Endothelial cell (in vitro differentiated cells): ENCODE results near the gene RTP3. TPM values are rescaled to one million over a fixed set of nuclear protein-coding genes. Genes with fewer than 3 reads are reported as not detected.
"Not testable (repeated sequence)": the region's sequence is repeated elsewhere in the genome, so short reads cannot be mapped to it uniquely, and the experiment has no call there.

ENCODE experiments used
- DNase-seq: peaks from one replicate; pipeline ENCODE4 v3.0.0; 2021; ENCODE audit warnings: low spot score
- H3K27ac Mint-ChIP-seq: one replicate; pipeline ENCODE4 v1.8.0; 2021; ENCODE audit warnings: mixed read lengths, inconsistent platforms; ENCODE audit not compliant: unreplicated experiment
- H3K27me3 Mint-ChIP-seq: one replicate; pipeline ENCODE4 v1.8.0; 2021; ENCODE audit warnings: mild to moderate bottlenecking, moderate library complexity, mixed read lengths, inconsistent platforms; ENCODE audit not compliant: unreplicated experiment
- H3K36me3 Mint-ChIP-seq: one replicate; pipeline ENCODE4 v1.8.0; 2021; ENCODE audit warnings: mild to moderate bottlenecking, low read depth, mixed read lengths, inconsistent platforms; ENCODE audit not compliant: unreplicated experiment
- H3K4me1 Mint-ChIP-seq: one replicate; pipeline ENCODE4 v1.8.0; 2021; ENCODE audit warnings: mild to moderate bottlenecking, mixed read lengths, inconsistent platforms; ENCODE audit not compliant: unreplicated experiment
- H3K4me3 Mint-ChIP-seq: one replicate; pipeline ENCODE4 v1.8.0; 2021; ENCODE audit warnings: mild to moderate bottlenecking, mixed read lengths, inconsistent platforms; ENCODE audit not compliant: unreplicated experiment
- H3K9me3 Mint-ChIP-seq: one replicate; pipeline ENCODE4 v1.8.0; 2021; ENCODE audit warnings: mixed read lengths, inconsistent platforms; ENCODE audit not compliant: unreplicated experiment
- CTCF ChIP-seq: fragments of 200-600 bp; sonication (generic); IDR thresholded peaks from one replicate; pipeline ENCODE4 v1.5.0; 2021; ENCODE audit warnings: antibody characterized with exemption; ENCODE audit not compliant: unreplicated experiment
- total RNA-seq: library from RNA; stranded (reverse); fragmentation: NEBNext Ultra II Directional; extraction: Animal tissue kit (Norgen Biotek cat#: 25700); gene quantifications from one replicate; pipeline ENCODE4 v1.2.1, GENCODE V29; 2021; ENCODE audit not compliant: unreplicated experiment

RTP3 gene
- total RNA-seq, 1 donor from 2014 or later = not detected

DNA sequence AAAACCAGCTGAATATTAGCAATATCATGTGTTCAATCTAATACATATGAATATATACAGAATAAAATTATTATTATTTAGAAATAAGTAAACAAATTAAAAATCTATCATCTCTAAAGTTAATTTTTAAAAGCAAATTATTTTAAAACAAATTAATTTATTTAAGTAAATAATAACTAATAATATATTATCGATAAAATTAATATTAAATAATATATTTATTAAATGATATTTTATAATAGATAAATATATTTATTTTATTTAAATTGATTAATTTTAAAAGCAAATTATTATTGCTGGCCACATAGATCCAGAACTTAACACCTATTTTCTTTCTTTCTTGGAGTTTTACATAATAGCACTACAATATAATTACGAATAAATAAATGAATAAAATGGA, 22.2 kb downstream of the RTP3 start:
- Mint-ChIP-seq H3K4me3 (no peak overlapping the region), H3K27ac (no peak overlapping the region)

DNA sequence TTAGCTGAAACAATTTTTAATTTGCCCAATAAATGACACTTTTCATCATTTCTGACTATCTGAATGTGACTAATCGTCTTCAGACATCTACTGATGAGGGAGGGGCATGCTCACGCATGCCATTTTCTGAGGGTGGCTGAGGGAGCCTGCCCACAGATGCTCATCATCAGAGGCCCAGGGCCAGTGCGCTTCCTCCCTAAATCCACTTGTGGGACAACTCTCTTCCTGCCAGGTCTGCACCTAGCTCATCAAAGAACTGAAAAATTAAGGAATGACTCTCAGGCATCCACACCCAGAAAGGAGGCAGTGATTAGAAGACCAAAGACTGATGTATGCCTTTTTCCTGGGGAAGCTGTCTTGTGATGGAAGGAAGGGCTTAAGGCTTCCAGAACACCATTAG, 22.8 kb downstream of the RTP3 start:
- TF ChIP-seq CTCF = no peak
- no peak overlapping the region for H3K4me3 Mint-ChIP-seq
- no peaks in the 10 kb centered on the region for H3K36me3 Mint-ChIP-seq
- H3K4me1 Mint-ChIP-seq = no peaks in the 10 kb centered on the region
- no peaks in the 10 kb centered on the region for H3K9me3 Mint-ChIP-seq
- DNase-seq = no peak
- no peak overlapping the region for H3K27ac Mint-ChIP-seq
- peaks cover 1% of the 10 kb centered on the region for H3K27me3 Mint-ChIP-seq

More for the DNA sequence above, 22.2 kb downstream of the RTP3 start:
- Mint-ChIP-seq H3K27me3 (peaks cover 1% of the 10 kb centered on the region), H3K36me3 (no peaks in the 10 kb centered on the region), H3K9me3 (no peaks in the 10 kb centered on the region), H3K4me1 (no peaks in the 10 kb centered on the region)
- DNase-seq = no peak
- TF ChIP-seq CTCF = no peak

- Mint-ChIP-seq H3K27me3 (peaks cover 1% of the 10 kb centered on the region), H3K9me3 (no peaks in the 10 kb centered on the region), H3K27ac (no peak overlapping the region), H3K4me3 (no peak overlapping the region), H3K4me1 (no peaks in the 10 kb centered on the region), H3K36me3 (no peaks in the 10 kb centered on the region)
- TF ChIP-seq CTCF = no peak
- no peak for DNase-seq
Measured at GRCh38 chr3:46521096-46521495, 23.3 kb downstream of the RTP3 start.

DNA sequence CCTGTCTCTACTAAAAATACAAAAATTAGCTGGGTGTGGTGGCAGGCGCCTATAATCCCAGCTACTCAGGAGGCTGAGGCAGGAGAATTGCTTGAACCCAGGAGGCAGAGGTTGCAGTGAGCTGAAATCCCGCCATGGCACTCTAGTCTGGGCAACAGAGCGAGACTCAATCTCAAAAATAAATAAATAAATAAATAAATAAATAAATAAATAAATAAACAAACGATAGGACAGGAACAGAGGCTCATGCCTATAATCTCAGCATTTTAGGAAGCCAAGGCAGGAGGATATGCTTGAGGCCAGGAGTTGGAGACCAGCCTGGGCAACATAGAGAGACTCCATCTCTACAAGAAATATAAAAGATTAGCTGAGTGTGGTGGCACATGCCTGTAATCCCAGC, 24.4 kb downstream of the RTP3 start:
- H3K4me1 Mint-ChIP-seq, H3K9me3 Mint-ChIP-seq, DNase-seq, H3K4me3 Mint-ChIP-seq, H3K27ac Mint-ChIP-seq, H3K27me3 Mint-ChIP-seq, H3K36me3 Mint-ChIP-seq: not testable (repeated sequence)

DNA sequence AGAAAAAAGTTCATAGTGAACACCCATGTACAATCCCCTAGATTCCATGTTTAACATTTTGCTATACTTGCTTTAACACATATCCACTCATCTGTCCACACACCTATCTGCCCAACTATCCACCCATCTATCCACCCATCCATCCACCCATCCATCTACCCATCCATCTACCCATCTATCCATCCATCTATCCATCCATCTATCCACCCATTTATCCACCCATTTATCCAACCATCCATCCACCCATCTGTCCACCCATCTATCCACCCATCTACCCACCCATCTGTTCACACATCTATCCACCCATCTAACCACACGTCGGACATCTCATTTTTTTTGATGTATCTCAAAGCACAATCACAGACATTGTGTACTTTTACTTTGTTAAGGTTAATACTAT, 25.8 kb downstream of the RTP3 start:
- TF ChIP-seq CTCF = no peak

GRCh38 chr3:46524008-46524407, 26.2 kb downstream of the RTP3 start:
- H3K36me3 Mint-ChIP-seq = no peaks in the 10 kb centered on the region
- H3K27ac Mint-ChIP-seq = no peak overlapping the region
- DNase-seq = no peak
- no peaks in the 10 kb centered on the region for H3K9me3 Mint-ChIP-seq
- H3K4me3 Mint-ChIP-seq = no peak overlapping the region
- TF ChIP-seq CTCF = no peak
- H3K4me1 Mint-ChIP-seq = no peaks in the 10 kb centered on the region
- no peaks in the 10 kb centered on the region for H3K27me3 Mint-ChIP-seq

More for the DNA sequence above, 25.8 kb downstream of the RTP3 start:
- DNase-seq = no peak
- Mint-ChIP-seq H3K36me3 (no peaks in the 10 kb centered on the region), H3K9me3 (no peaks in the 10 kb centered on the region), H3K4me1 (no peaks in the 10 kb centered on the region), H3K27ac (no peak overlapping the region), H3K27me3 (no peaks in the 10 kb centered on the region), H3K4me3 (no peak overlapping the region)
